KOPT-K1 (cell line): ENCODE data around the gene EML4.

ENCODE experiments used
- H3K27ac ChIP-seq: fragments of 200-600 bp; sonication (generic); 2 replicates; pipeline ENCODE4 v1.5.1; 2016; ENCODE audit warnings: antibody characterized with exemption, mild to moderate bottlenecking, low read depth, low read length; ENCODE audit not compliant: poor library complexity, severe bottlenecking
- H3K36me3 ChIP-seq: fragments of 200-600 bp; sonication (generic); 2 replicates; pipeline ENCODE4 v1.5.1; 2017; ENCODE audit warnings: antibody characterized with exemption, mild to moderate bottlenecking, low read length, moderate library complexity; ENCODE audit not compliant: insufficient read depth
- H3K9me3 ChIP-seq: fragments of 200-600 bp; sonication (generic); 2 replicates; pipeline ENCODE4 v1.5.1; 2017; ENCODE audit warnings: antibody characterized with exemption, low read length, mild to moderate bottlenecking; ENCODE audit not compliant: insufficient read depth, poor library complexity, severe bottlenecking

Gene EML4

DNA sequence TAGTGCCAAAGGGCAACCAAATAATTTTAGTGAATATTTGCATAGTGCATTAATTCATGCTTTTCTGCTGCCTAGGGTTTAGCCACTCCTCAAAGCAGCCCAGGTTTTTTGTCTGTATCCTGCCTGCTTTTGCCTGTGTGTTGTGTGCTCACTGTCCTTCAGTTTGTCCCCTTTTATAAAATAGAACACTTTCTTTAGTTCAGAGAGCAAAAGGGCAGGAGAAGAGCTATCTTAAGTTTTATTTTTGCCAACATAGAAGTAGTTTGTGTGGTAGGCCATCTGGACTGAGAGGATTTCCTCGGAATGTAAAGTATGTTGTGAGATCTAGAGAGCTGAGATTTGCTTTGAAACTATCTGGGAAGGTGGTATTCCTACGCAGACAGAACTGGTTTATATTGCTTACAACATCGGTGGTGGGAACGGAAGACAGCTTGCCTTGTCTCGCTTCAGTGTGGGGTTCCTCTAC is 64.9 kb downstream of the EML4 start:
- Histone ChIP-seq H3K27ac (no peak overlapping the region), H3K9me3 (no peaks in the 10 kb centered on the region), H3K36me3 (no peaks in the 10 kb centered on the region)

DNA sequence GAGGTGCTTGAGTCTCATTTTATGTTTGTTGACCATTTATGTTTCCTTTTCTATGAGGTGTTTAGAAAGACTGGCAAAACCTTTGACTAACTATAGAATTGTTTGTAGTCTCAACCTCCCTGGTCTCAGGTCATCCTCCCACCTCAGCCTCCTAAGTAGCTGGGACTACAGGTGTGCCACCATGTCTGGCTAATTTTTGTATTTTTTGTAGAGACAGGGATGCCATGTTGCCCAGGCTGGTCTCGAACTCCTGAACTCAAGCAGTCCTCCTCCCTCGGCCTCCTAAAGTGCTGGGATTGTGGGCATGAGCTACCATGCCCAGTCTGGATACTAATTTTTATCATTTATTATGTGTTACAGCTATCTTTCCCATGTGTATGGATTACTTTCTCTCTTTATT is 67.8 kb downstream of the EML4 start:
- no peak overlapping the region for H3K27ac ChIP-seq
- no peaks in the 10 kb centered on the region for H3K36me3 ChIP-seq
- H3K9me3 ChIP-seq, result no peaks in the 10 kb centered on the region

DNA sequence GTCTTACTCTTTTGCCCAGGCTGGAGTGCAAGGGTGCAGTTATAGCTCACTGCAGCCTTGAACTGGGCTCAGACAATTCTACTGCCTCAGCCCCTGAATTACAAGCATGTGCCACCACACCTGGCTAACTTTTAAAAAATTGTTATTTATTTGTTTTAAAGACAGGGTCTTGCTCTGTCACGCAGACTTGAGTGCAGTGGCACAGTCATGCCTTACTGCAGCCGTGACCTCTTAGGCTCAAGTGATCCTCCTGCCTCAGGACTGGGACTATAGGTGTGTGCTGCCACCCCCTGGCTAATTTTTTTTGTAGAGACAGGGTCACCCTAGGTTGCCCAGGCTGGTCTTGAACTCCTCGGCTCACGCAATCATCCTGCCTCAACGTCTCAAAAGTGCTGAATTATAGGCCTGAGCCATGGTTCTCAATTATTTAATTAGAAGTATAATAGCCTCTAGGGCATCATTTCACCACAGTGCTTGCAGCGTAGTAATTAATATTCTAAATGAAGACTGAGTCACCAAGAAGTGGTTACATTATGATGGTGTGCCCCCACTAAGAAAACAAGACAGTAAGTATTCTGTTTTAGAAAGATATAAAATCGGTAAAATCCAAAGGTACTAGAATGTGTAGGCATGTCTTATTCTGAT is 69.6 kb downstream of the EML4 start:
- no peaks in the 10 kb centered on the region for H3K9me3 ChIP-seq
- no peak overlapping the region for H3K27ac ChIP-seq
- no peaks in the 10 kb centered on the region for H3K36me3 ChIP-seq

GRCh38 chr2:42239289-42239661 is 70.1 kb downstream of the EML4 start:
- H3K9me3 ChIP-seq, result no peaks in the 10 kb centered on the region
- H3K36me3 ChIP-seq, result no peaks in the 10 kb centered on the region
- no peak overlapping the region for H3K27ac ChIP-seq

GRCh38 chr2:42239811-42240210 is 70.7 kb downstream of the EML4 start:
- no peaks in the 10 kb centered on the region for H3K9me3 ChIP-seq
- no peak overlapping the region for H3K27ac ChIP-seq
- H3K36me3 ChIP-seq, result no peaks in the 10 kb centered on the region

DNA sequence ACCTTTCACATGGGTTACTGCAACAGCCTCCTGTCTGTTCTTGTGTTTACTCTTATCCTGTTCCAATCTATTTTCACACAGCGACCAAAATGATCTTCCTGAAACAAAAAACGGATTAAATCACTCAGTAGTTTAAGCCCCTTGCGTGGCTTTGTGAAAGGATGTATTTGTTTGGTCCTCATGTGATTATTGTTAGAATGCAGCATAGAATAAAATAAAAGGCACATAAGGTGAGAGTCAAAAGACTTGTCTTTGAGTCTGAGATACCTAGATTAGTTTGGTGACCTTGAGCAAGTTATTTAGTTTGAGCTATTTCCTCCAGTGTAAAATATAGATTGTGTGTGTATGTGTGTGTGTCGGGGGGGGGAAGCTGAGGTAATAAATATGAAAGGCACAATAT is 72.4 kb downstream of the EML4 start:
- Histone ChIP-seq H3K9me3 (no peaks in the 10 kb centered on the region), H3K36me3 (peaks cover 8% of the 10 kb centered on the region), H3K27ac (no peak overlapping the region)

DNA sequence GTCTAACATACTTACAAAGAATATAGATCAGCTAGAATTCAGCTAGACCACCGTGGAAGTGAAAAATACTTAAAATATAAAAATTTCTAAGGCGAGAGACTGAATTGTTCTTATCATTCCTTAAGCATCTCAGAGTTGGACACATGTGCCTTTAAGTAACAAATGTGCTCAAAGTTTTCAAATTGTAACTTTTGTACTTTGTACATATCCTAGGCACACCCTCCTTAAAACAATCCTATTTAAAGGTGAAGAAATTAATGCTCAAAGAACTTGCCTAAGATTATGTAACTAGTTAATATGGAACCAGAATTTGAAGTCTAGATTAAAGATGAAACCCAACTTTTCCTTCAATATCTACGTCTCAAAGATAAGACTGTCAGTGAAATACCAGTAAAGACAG is 74.1 kb downstream of the EML4 start:
- H3K36me3 ChIP-seq, result peaks cover 17% of the 10 kb centered on the region
- H3K9me3 ChIP-seq, result no peaks in the 10 kb centered on the region
- H3K27ac ChIP-seq, result no peak overlapping the region

- peaks cover 17% of the 10 kb centered on the region for H3K36me3 ChIP-seq
- H3K27ac ChIP-seq, result no peak overlapping the region
- H3K9me3 ChIP-seq, result no peaks in the 10 kb centered on the region
These were observed 75.4 kb downstream of the EML4 start for GRCh38 chr2:42244520-42244919.

DNA sequence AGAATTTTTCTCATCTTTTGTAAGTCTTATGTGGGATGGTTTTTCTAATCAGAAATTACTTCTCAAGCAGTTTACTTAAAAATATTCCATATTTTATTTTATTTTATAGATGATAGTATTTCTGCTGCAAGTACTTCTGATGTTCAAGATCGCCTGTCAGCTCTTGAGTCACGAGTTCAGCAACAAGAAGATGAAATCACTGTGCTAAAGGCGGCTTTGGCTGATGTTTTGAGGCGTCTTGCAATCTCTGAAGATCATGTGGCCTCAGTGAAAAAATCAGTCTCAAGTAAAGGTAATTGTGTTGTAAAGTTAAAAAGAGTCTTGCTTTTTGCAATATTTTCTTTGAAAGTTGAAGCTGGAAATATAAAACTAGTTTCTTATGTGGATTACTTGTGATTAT is 76.2 kb downstream of the EML4 start:
- Histone ChIP-seq H3K9me3 (no peaks in the 10 kb centered on the region), H3K36me3 (peaks cover 17% of the 10 kb centered on the region), H3K27ac (no peak overlapping the region)

- H3K36me3 ChIP-seq, result peaks cover 17% of the 10 kb centered on the region
- no peak overlapping the region for H3K27ac ChIP-seq
- no peaks in the 10 kb centered on the region for H3K9me3 ChIP-seq
These were observed 77.4 kb downstream of the EML4 start for GRCh38 chr2:42246562-42246961.

GRCh38 chr2:42248846-42249245 is 79.7 kb downstream of the EML4 start:
- no peaks in the 10 kb centered on the region for H3K9me3 ChIP-seq
- peaks cover 17% of the 10 kb centered on the region for H3K36me3 ChIP-seq
- H3K27ac ChIP-seq, result no peak overlapping the region

- Histone ChIP-seq H3K27ac (no peak overlapping the region), H3K36me3 (peaks cover 17% of the 10 kb centered on the region)
These were observed 80.1 kb downstream of the EML4 start for GRCh38 chr2:42249284-42249683.

DNA sequence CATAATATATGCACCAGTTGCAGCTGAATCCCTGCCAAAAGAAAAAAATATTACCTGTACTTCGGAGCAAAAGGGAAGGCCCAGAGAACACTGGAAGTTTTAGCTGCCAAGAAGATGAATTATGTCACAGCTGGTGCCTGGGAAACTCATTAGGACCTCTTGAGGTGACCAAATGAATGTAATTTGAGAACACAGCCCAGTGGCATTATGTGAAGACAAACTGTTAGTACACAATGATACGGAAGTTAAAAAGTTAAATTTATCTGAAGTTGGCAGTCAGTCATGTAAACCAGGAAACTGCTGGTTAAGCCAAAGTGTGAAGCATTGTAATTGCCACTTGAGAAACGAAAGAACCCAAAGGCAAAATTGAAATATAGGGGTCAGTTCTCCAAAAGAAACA is 80.7 kb downstream of the EML4 start:
- Histone ChIP-seq H3K9me3 (no peaks in the 10 kb centered on the region), H3K36me3 (peaks cover 17% of the 10 kb centered on the region), H3K27ac (no peak overlapping the region)

More at GRCh38 chr2:42249284-42249683, 80.1 kb downstream of the EML4 start:
- no peaks in the 10 kb centered on the region for H3K9me3 ChIP-seq

DNA sequence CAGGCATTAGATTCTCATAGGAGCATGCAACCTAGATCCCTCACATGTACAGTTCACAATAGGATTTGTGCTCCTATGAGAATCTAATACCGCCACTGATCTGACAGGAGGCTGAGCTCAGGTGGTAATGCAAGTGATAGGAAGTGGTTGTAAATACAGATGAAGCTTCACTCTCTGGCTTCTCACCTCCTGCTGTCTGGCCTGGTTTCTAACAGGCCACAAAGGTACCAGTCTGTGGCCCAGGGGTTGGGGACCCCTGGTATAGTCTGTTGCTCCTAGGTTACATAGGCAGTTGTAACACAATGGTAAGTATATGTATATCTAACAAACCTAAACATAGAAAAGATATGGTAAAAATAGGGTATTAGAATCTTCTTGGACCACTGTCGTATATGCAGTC is 81.8 kb downstream of the EML4 start:
- H3K9me3 ChIP-seq, result no peaks in the 10 kb centered on the region
- no peak overlapping the region for H3K27ac ChIP-seq
- H3K36me3 ChIP-seq, result peaks cover 15% of the 10 kb centered on the region

DNA sequence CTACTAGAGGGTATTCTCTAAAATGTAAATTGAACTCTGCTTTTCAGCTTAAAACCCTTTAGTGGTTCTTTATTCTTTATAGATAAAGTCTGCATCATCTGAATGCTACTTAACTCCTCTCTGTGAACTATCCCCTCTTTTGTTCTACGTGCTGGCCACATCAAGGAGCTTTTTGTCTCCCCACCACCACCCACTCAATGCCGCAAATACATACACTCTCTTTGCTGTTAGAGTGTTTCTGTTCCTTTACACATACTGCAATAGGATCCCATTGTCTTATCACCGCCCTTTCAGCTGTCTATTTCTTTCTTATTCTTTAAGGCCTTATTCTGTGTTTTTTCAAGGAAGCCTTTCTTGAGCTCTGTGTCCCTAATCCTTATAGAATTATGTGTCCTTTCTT is 83.3 kb downstream of the EML4 start:
- Histone ChIP-seq H3K36me3 (peaks cover 5% of the 10 kb centered on the region; the same call in 1 of the 2 replicates), H3K27ac (no peak overlapping the region)

DNA sequence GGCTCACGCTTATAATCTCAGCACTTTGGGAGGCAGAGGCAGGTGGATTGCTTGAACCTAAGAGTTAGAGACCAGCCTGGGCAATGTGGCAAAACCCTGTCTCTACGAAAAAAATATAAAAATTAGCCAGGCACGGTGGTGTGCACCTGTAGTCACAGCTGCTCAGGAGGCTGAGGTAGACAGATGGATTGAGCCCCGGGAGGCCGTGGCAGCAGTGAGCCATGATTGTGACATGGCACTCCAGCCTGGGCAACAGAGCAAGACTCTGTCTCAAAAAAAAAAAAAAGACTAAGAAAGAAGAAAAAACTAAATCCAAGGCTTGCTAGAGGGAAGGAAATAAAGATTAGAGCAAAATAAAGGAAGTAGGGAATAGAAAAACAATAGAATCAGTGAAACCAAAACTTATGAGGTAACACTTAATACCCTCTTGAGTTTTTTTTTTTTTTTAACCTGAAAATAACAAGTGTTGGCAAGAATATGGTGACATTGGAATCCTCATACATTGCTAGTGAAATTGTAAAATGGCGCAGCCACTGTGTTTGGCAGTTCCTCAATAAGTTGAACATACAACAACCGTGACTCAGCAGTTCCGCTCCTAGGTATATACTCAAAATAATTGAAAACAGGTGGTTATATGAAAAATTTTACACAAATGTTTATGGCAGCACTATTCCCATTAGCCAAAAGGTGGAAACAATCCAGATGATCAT is 85.2 kb downstream of the EML4 start:
- Histone ChIP-seq H3K36me3 (peaks cover 5% of the 10 kb centered on the region), H3K27ac (no peak overlapping the region), H3K9me3 (no peaks in the 10 kb centered on the region)

More for the DNA sequence above, 83.3 kb downstream of the EML4 start:
- H3K9me3 ChIP-seq, result no peaks in the 10 kb centered on the region
